GM04504 (cell line): ENCODE measurements around the gene TPP1.

Experiments used
- DNase-seq: peaks from one replicate; pipeline ENCODE4 v3.0.0-alpha.2; 2012; ENCODE audit warnings: low read depth

The TPP1 gene

DNA sequence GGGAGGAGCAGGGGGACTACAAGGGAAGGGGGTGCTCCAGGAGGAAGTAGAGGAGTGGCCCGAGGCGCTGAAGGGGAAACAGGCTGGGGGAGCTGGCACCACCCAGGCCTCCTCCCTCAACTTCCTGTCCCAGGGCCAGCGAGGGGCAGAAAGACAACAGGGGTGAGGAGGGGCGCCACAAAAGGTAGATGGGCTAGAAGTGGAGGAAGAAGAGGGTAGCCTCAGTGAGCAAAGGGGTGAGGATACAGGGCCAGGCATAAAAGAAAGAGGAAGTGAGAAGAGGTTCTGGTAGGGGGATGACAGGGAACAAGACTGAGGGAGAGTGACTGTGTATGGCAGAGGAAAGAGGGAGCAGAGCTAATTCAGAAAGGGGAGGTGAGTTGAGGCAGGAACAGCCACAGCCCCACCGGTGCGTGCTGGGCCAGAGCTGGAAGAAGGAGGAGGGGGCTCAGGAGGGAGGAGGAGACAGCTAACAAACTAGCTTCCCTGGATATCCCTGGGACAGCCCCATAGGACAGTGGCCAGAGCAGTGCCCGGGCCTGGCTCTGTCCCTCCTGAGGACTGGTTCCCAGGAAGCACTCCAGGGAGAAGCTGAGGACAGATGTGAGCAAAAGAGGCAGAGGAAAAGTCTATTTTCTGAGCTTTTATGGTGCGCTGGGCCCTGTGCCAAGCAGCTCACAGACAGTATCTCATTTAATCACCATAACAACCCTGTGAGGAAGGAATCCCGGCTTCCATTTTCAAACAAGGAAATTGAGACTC lies 27.9 kb upstream of the TPP1 start:
- peak; percentile 74 for DNase-seq

DNA sequence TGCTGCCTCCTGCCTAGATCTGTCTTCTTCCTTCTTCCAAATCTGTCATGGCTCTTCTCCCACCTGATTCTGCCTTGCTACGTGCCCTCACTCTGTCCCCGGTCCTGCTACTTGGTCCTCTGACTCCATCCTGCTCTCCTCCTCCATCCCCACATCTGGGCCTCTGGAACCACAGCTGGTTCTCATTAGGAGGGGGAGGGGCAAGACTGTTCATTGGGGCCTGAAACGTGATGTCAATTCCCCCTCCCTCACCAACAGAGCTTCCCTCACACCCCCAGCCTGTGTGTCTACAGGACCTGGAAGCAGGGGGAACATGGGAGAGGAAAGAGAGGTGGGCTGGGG lies 27.3 kb upstream of the TPP1 start:
- DNase-seq = peak; percentile 64

DNA sequence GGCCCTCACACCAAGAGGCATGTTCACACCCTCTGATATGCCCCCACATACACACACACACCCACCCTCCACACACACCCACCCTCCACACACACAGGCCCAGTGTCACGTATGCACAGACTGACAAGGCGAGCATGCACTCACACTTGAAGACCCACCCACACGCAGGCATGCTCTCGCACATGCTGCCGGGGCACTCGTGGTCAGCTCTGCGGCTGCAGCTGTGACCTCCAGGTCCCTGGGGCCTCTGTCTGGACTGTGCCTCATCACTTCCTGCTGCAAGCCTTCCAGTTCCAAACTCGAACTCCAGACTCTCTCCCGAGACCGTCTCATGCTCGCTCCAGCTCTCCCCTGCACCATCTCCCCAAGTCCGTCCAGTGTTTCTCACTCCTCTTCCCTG lies 26.8 kb upstream of the TPP1 start:
- no peak for DNase-seq

- no peak for DNase-seq
These were observed 23.7 kb upstream of the TPP1 start for GRCh38 chr11:6642957-6643356.

- DNase-seq = no peak
These were observed 21.9 kb upstream of the TPP1 start for GRCh38 chr11:6640985-6641701.

- DNase-seq = no peak
These were observed 21.1 kb upstream of the TPP1 start for GRCh38 chr11:6640036-6640984.

DNA sequence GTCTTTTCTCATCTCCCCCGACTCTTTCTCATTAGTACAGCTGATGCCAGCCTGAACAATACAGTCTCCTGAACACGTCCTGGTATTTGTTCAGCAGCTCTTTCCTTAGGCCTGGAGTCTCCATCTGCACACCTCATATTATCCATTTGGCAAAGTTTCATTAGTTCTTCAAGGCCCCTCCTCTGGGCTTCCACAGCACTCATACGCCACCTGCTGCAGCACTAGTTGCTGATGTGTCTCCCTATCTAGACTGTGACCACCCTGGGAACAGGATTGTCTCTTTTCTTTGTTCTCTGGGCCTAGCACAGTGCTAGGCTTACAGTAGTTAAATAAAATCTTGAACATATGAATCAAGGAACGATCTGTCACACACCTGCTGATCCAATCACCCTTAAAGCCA lies 19.2 kb upstream of the TPP1 start:
- no peak for DNase-seq

- DNase-seq = peak; percentile 98
These were observed 18.6 kb upstream of the TPP1 start for GRCh38 chr11:6637871-6638270.

GRCh38 chr11:6636480-6636879 lies 17.3 kb upstream of the TPP1 start:
- no peak for DNase-seq

DNA sequence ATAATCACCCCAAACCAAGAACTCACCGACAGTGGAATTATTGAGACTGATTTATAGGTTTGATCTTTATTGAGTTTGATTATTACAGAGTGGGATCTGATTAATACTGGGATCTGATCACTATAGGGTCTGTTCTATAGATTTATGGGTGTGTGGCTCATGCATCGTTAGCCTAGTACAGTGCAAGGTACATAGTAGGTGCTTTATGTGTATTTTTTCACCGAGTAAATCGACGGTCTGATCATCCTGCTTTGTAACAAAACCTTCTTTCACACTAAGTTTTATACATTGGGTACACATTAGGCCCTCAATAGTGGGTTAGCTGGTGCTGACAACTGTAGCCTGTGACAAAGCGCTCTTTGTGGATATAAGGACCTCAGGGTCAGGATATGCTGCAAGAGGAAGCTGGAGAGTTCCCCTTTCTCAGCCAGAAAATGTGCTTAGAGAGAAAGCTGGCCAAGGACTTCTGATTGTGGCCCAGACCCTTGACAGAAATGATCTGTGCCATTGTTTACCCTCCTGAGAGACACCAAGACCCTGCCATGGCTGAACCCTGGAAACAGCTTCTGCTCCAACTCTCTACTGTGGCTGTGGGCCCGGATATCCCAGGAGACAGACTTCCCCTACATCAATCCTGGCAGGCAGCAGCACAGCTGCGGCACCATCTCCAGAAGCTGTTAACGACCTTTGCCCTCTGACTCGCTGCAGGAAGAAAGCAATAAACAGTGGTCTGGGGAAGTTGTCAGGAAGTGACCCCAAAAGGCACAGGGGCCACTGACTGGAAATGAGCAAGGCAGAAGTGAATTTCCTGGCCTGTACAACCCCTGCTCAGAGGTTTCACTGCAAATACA lies 16.1 kb upstream of the TPP1 start:
- DNase-seq = no peak

GRCh38 chr11:6634534-6634933 lies 15.3 kb upstream of the TPP1 start:
- DNase-seq = no peak

- no peak for DNase-seq
These were observed 14.5 kb upstream of the TPP1 start for GRCh38 chr11:6633422-6634408.

DNA sequence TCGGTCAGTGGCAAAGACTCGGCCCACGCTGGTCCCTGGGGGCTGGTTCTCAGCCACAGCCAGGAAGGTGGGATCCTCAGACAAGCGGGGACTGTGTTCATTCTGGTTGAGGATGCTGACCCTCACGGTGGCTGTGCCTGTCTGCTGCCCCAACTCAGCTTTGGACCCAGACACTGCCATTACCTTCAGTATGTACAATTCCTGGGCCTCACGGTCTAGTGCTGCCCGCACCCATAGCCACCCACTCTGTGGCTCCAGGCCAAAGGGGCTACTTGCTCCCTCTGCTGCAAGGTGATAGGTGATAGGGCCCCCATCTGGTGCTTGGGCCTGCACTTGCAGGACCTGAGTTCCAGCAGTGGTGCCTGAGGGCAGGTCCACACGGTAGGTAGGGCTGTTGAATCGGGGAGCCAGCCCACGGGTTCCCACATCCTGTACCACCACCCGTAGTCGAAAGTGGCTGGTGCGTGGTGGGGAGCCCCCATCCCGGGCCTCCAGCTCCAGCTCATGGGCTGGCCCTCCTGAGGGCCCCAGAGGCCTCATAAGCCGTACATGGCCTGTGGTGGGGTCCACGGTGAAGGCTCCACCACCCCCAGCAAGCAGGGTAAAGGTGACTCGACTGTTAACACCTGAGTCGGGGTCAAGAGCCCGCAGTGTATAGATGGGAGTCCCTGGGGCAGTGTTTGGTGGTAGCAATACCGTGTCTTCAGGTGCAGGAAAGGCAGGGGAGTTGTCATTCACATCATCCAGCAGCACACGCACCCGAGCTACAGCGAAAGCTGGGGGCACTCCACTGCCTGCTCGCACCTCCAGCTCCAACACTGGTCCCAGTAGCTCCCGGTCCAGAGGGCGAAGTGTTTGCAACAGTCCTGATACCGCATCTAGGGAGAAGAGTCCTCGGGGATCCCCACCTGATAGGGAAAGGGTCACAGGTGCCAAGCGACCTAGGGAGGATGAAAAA lies 13.2 kb upstream of the TPP1 start:
- no peak for DNase-seq

GRCh38 chr11:6631361-6631890 lies 12.2 kb upstream of the TPP1 start:
- no peak for DNase-seq

DNA sequence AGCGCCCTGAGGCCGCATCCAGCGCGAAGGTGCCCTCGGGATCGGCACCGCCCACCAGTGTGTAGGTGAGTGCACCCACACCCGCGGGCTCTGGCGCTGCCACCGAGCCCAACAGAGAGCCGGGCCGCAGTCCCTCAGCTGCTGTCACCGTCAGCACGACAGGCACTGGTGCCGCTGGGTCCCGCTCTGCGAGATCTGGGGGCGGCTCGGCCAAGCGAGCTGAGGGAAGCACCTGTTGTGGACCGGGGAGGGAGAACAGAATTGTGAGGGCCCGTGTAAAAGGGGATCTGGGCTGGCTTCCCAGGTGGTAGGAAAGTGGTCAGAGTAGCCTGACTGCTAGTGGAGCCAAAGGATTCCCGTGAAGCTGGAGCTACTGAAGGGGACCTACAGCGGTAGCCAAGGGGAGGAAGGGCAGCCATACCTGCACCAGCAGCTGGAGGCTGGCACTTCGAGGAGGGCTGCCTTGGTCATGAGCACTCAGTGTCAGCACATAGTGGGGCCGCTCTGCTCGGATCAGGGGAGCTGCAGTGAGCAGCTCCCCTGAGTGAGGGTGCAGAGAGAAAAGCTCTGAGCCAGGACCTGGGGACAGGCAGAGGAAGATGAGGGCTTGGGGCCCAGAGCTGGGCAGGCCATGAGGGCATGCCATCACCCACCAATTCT lies 11.5 kb upstream of the TPP1 start:
- DNase-seq = no peak

GRCh38 chr11:6629892-6630631 lies 10.8 kb upstream of the TPP1 start:
- no peak for DNase-seq

DNA sequence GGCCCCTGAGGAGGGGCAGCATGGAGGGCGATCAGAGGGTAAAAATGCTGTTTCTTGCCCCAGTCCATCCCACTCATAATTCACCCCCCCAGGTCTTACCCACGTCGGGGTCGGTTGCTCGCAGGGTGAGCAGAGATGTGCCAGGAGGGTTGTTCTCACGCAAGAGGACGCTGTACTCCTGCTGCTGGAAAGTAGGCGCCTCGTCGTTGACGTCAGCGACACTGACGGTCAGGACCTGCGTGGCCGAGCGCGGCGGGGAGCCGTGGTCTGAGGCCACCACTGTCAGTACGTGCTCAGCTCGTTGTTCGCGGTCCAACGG lies 10.3 kb upstream of the TPP1 start:
- DNase-seq = no peak

- DNase-seq = no peak
These were observed 9.3 kb upstream of the TPP1 start for GRCh38 chr11:6628526-6628925.
